PC-9 (cell line): ENCODE measurements around the gene CELF2.

Experiments used
- EZH2 ChIP-seq: fragments of 200-600 bp; sonication (generic); IDR thresholded peaks from 2 replicates; pipeline ENCODE4 v1.8.0; 2017; ENCODE audit warnings: antibody characterized with exemption, low read depth
- TF ChIP-seq, protein P1 (sequence below): fragments of 200-600 bp; sonication (generic); conservative IDR thresholded peaks from 2 replicates; pipeline ENCODE4 v1.6.1; 2017; ENCODE audit warnings: mixed run types, antibody characterized with exemption, mild to moderate bottlenecking, moderate library complexity

DNA sequence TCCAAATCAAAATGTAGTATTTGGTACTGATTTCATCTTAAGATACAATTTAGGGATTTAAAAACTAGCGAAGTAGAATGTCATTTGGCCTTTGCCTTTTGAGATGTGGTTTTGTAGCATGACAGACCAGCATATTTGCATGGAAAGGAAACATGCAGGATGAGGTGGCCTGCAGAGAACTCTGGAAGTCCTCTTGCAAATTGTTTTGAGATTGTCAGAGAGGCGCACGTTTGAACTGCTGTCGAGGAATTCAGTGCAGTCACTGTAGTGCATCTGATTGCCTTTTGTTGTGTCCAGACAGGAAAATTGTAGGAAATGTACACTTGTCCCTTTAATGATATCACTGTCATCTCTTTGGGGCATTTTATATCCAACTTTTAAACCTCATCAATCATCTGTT, 136.7 kb downstream of the CELF2 start:
- no peak for TF ChIP-seq EZH2
- TF ChIP-seq, protein P1, sequence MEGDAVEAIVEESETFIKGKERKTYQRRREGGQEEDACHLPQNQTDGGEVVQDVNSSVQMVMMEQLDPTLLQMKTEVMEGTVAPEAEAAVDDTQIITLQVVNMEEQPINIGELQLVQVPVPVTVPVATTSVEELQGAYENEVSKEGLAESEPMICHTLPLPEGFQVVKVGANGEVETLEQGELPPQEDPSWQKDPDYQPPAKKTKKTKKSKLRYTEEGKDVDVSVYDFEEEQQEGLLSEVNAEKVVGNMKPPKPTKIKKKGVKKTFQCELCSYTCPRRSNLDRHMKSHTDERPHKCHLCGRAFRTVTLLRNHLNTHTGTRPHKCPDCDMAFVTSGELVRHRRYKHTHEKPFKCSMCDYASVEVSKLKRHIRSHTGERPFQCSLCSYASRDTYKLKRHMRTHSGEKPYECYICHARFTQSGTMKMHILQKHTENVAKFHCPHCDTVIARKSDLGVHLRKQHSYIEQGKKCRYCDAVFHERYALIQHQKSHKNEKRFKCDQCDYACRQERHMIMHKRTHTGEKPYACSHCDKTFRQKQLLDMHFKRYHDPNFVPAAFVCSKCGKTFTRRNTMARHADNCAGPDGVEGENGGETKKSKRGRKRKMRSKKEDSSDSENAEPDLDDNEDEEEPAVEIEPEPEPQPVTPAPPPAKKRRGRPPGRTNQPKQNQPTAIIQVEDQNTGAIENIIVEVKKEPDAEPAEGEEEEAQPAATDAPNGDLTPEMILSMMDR, result no peak
